DND-41 (cell line): ENCODE measurements around the gene PANX1.

Experiments used
- ATAC-seq: fragments of 200-7000 bp; cut with Tn5 transposase; 3 replicates; pipeline ENCODE4 v1.9.1; 2021; ENCODE audit warnings: low read depth; ENCODE audit not compliant: insufficient read depth
- DNase-seq: peaks from one replicate; pipeline ENCODE4 v3.0.0-alpha.2; 2020
- H2AFZ ChIP-seq: 2 replicates; pipeline ENCODE4 v1.6.0; 2012; ENCODE audit warnings: low read depth, low read length
- H3K27ac ChIP-seq: 2 replicates; pipeline ENCODE4 v1.5.1; 2012; ENCODE audit warnings: low read length, inconsistent platforms
- H3K27me3 ChIP-seq: fragments of 200-600 bp; sonication (generic); 2 replicates; pipeline ENCODE4 v1.6.0; 2012; ENCODE audit warnings: low read length, mild to moderate bottlenecking, inconsistent platforms; ENCODE audit not compliant: insufficient read depth, poor library complexity
- H3K36me3 ChIP-seq: 2 replicates; pipeline ENCODE4 v1.5.1; 2012; ENCODE audit warnings: low read length, inconsistent platforms; ENCODE audit not compliant: insufficient read depth
- H3K4me1 ChIP-seq: 2 replicates; pipeline ENCODE4 v1.5.1; 2012; ENCODE audit warnings: mild to moderate bottlenecking, low read length; ENCODE audit not compliant: insufficient read depth
- H3K4me2 ChIP-seq: 2 replicates; pipeline ENCODE4 v1.6.0; 2012; ENCODE audit warnings: mild to moderate bottlenecking, moderate library complexity, low read length, inconsistent platforms; ENCODE audit not compliant: insufficient read depth
- H3K4me3 ChIP-seq, 2 experiments: fragments of 200-600 bp in 1 of 2; shearing (Covaris generic) in 1 of 2; 2 replicates each; pipeline ENCODE4 v1.5.1; 2012 to 2016; ENCODE audit warnings: inconsistent platforms in 2 of 2, low read length in 2 of 2, mild to moderate bottlenecking in 2 of 2, low read depth in 1 of 2, moderate library complexity in 1 of 2
- H3K79me2 ChIP-seq: 2 replicates; pipeline ENCODE4 v1.6.0; 2012; ENCODE audit warnings: low read length, inconsistent platforms; ENCODE audit not compliant: insufficient read depth
- H3K9ac ChIP-seq: 2 replicates; pipeline ENCODE4 v1.6.0; 2012; ENCODE audit warnings: low read depth, mild to moderate bottlenecking, inconsistent platforms, low read length, moderate library complexity
- H3K9me3 ChIP-seq: 2 replicates; pipeline ENCODE4 v1.5.1; 2012; ENCODE audit warnings: low read length, moderate library complexity, mild to moderate bottlenecking, inconsistent platforms; ENCODE audit not compliant: insufficient read depth, severe bottlenecking
- H4K20me1 ChIP-seq: 2 replicates; pipeline ENCODE4 v1.6.0; 2012; ENCODE audit warnings: low read length; ENCODE audit not compliant: insufficient read depth
- CTCF ChIP-seq: IDR thresholded peaks from 2 replicates; pipeline ENCODE4 v1.5.1; 2012; ENCODE audit warnings: borderline replicate concordance, low read length, moderate library complexity, mild to moderate bottlenecking; ENCODE audit not compliant: poor library complexity, severe bottlenecking; ENCODE audit errors: extremely low read depth
- EZH2 ChIP-seq: IDR thresholded peaks from 3 replicates; pipeline ENCODE4 v1.6.1; 2012; ENCODE audit warnings: borderline replicate concordance, low read depth, mild to moderate bottlenecking, moderate library complexity, low read length, inconsistent platforms; ENCODE audit not compliant: severe bottlenecking

Gene PANX1

DNA sequence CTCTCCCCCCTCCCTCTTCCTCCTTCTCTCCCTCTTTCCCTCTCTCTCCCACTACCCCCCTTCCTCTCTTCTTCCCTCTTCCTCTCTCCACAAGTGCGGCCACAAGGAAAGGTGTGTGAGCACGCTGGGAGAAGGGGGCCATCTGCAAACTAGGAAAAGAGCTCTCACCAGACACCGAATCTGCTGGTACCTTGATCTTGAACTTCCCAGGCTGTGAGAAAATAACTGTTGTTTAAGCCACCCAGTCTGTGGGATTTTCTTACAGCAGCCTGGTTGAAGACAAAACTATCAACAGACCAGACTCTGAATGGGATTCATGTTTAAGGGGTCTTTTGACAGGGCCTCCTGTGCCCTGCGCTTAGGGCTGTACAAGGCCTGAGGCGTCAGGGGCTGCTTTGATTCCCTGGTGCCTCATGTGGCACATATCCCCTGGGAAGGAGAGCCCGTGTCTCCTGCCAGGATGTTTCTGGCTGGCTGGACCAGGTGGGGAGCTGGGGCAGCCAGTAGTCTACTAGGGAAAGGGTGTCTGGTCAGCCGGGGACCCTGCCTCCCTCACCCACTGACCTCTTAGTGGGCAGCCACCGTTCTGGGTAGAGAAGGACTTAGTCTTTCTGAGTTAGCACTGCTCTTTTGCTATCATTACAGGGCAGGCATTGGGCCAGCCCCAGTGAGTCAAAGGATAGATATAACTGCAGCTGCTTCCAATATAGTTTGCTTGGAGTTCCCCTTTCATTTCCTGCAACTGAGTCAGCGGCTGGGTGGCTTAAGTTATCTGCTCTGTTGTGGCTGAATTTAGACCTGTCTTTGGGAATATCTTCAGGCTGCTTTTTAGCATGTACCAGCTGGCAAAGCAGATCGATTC is 6.2 kb downstream of the PANX1 start:
- peaks cover 94% of the 10 kb centered on the region for H3K79me2 ChIP-seq
- H3K9ac ChIP-seq = no peak overlapping the region
- ATAC-seq (no peak), DNase-seq (no peak)
- peaks cover 38% of the 10 kb centered on the region for H3K4me1 ChIP-seq
- H3K9me3 ChIP-seq = no peaks in the 10 kb centered on the region
- H4K20me1 ChIP-seq = peaks cover 63% of the 10 kb centered on the region
- H3K27ac ChIP-seq = no peak overlapping the region
- H3K4me3 ChIP-seq = no peak overlapping the region
- TF ChIP-seq EZH2 (no peak), CTCF (no peak)
- no peak overlapping the region for H2AFZ ChIP-seq
- no peaks in the 10 kb centered on the region for H3K27me3 ChIP-seq
- H3K36me3 ChIP-seq = no peaks in the 10 kb centered on the region
- H3K4me2 ChIP-seq = peak overlapping the region; percentile 9; the same call in 1 of the 2 replicates

DNA sequence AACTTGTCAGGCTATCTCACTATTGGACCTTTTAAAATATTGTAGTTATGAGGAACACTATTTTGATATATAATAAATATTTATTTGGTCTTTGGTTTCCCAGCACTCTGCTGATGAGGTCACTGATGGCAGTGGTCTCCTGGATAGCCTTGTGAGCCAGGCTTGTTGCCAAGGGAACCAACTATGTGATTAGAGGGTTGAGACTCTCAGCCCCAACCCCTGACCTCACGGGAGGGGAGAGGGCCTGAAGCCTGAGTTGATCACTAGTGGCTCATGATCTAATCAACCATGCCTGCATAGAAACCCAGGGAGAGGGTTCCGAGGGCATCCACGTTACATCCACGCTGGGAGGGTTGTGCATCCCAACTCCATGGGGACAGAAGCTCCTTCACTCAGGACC is 10.8 kb downstream of the PANX1 start:
- Histone ChIP-seq H2AFZ (no peak overlapping the region), H4K20me1 (peaks cover 62% of the 10 kb centered on the region), H3K36me3 (no peaks in the 10 kb centered on the region), H3K4me3 (no peak overlapping the region), H3K27me3 (no peaks in the 10 kb centered on the region), H3K27ac (no peak overlapping the region), H3K9ac (no peak overlapping the region), H3K9me3 (no peaks in the 10 kb centered on the region), H3K79me2 (peaks cover 94% of the 10 kb centered on the region), H3K4me1 (no peaks in the 10 kb centered on the region), H3K4me2 (no peak overlapping the region)
- ATAC-seq (no peak), DNase-seq (no peak)
- no peak for TF ChIP-seq CTCF
- no peak for TF ChIP-seq EZH2

DNA sequence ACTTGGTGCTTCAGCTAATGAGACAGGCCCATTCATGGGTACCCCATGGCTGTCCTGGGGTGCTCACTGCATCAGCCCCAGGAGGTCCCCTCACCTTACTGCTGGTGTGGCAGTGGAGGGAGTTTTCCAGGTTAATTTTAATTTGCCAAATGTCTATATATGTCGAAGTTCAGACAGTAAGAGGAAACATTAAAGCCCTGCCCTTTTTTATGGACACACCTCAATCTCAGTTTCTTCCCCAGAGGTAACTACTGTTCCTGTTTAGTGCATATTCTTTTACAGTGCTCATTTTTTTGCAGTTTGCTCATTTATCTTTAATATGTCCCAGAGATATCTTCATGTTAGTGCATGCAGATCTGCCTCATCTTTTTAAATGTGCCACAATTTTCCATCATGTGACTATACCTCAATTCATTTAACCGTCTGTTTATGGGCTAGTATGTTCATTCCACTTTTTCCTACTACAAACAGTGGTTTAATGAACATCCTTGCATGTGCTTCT is 11.6 kb downstream of the PANX1 start:
- Histone ChIP-seq H4K20me1 (peaks cover 62% of the 10 kb centered on the region), H3K9me3 (no peaks in the 10 kb centered on the region), H3K4me1 (no peaks in the 10 kb centered on the region), H3K4me2 (no peak overlapping the region), H3K36me3 (no peaks in the 10 kb centered on the region), H3K79me2 (peaks cover 94% of the 10 kb centered on the region), H3K4me3 (no peak overlapping the region), H3K27me3 (no peaks in the 10 kb centered on the region), H2AFZ (no peak overlapping the region), H3K9ac (no peak overlapping the region), H3K27ac (no peak overlapping the region)
- TF ChIP-seq EZH2 (no peak), CTCF (no peak)
- no peak for ATAC-seq
- DNase-seq = no peak
